DMS153 (cell line): Measurements from ENCODE around the gene PGM5.
"Not testable (repeated sequence)": the region's sequence is repeated elsewhere in the genome, so short reads cannot be mapped to it uniquely, and the experiment has no call there.

Source experiments
- DNase-seq: peaks from one replicate; lab custom pipeline; 2025; lab: John Stamatoyannopoulos, UW

Gene PGM5

DNA sequence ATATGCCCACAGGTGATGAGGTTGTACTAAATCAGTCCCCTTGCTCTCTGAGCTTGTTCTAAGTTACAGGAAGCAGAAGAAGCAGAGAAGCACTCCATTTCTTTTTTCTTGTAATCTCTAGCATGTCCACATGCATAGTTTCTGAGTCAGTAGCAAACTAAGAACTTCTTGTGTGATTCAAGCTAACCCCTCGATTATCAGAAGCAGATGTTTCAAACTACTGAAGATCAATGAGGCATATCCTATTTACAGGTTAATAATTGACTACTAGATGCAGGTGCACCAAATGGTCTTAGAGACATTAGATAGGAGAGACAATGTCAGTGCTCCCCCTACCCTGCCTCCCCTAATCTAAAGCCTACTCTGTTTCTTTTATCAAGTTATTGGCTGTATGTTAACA is 21.3 kb downstream of the PGM5 start:
- not testable (repeated sequence) for DNase-seq

DNA sequence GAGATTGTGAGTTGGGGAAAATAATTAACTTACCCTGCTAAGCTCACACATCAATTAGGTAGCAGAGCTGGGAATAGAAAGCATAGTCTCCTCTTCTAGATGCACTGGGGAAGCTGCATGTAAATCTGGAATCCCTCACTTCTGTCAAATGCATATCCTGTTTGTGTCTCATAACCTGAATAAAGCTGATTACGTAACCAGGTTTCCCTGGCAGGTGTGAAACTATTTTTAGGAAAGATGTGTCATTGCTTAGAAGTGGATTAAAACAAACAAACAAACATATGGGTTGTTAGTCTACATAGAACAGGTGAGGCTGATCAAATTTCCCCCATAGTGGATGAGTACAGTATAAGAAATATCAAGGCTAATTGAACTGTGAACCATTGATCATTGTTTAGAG is 27.5 kb downstream of the PGM5 start:
- not testable (repeated sequence) for DNase-seq

DNA sequence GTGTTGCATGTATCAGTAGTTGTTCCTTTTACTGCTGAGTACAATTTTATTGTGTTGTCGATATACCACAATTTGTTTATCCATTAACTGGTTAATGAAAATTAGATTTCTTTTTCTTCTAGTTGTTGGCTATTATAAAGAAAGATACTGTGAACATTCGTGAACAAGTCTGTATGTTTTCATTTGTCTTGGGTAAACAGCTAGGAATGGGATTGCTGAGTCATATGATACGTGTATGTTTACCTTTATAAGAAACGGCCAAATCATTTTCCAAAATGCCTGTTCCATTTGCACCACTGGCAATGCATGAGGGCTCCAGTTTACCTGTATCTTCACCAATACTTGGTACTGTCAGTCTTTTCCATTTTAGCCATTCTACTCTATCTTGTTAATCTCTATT is 33.1 kb downstream of the PGM5 start:
- not testable (repeated sequence) for DNase-seq

DNA sequence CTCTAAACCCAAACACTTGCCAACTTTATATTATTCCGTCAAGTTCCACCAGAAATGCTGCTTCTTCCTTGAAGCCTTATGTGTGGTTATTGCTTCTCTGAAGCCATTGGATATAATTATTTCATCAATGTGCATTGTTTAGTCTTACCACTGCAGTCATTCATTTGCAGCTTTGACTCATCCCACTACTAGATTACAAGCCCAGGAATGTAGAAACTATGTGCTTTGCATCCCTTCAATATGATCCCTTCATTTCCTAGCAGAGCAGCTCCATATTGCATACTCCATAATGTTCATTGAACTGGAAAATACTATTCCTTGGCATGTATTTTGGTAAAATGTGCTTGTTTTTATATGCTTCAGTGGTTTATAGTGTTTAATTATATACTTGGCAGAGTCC is 34.3 kb downstream of the PGM5 start:
- not testable (repeated sequence) for DNase-seq

DNA sequence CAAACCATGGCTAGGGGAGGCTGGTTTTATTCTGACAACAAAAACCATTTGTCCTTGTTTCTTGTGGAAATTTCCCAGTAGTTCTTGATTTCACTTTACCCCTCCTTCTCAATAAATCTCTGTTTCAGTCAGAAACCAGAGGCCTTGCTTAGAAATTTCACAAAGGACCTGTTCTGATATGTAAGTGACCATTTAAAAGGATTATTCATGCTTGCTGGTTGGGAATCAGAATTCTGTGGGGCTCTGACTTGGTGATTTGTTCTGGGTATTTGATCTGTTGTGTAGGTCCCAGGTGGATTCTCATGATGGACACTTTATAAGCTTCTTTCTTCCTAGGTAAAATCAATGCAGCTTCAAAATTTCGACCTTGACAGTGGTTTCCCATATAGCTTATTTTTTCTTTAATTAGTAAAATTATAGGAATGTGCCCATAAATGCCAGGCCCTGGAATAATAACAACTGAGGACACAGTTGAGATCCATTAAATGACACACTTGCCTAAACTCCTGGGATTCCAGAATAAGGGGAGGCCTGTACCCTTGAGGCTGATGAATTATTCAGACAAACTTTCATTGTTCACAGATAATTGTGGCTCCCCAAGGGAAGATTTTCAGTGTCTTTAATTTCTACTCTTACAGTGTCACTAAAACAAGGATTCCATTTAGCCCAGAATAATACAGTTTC is 40.1 kb downstream of the PGM5 start:
- not testable (repeated sequence) for DNase-seq

DNA sequence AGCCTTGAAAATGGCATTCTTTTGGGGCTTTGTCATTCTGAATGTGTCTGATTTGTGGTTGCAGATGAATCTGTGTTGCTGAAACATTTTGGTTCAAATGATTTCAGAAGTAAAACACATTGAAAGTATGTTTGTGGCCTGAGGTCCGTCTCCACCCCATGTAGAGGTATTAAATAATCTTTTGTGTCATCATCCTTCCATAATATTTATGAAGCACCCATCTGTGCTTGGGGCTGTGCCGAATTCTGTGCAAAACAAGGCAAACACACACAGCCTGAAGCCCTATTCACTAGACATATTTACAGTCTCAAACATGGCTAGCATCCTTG is 40.6 kb downstream of the PGM5 start:
- DNase-seq = not testable (repeated sequence)

DNA sequence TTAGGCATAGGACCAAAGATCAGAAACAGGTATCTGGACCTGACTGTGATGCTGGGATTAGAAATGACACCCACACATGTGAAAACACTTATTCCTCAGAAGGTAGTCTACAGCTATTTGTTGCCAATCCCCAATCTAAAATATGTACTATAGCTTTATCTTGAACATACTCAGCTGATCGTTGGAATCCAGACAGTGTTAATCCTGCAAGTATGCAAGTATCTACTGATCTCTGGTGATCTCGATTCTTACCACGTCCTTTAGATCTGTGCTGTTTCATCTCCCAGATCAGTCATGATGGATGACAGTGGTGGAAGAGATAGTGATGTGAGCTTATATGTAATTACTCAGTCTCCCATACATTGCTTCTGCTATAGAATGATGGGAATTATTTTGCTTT is 41.4 kb downstream of the PGM5 start:
- not testable (repeated sequence) for DNase-seq

DNA sequence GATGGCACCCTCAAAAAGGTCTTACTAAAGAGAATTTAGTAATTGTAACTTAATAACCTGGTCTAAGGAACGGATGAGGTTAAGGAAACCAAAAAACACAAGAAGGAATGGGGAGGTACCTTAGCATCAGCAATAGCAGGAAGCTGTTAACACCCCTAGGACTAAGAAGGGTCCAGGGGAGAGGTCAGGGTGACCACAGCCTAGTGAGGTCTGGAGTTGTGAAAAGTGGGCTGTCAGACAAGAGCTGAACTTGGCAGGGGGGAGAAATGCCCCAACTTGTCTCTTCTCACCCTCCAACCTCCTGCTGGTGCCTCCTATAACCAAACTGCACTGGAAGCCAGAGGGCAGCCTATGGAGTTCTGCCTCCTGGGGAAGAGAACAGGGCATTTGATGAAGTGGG is 41.9 kb downstream of the PGM5 start:
- DNase-seq = not testable (repeated sequence)

DNA sequence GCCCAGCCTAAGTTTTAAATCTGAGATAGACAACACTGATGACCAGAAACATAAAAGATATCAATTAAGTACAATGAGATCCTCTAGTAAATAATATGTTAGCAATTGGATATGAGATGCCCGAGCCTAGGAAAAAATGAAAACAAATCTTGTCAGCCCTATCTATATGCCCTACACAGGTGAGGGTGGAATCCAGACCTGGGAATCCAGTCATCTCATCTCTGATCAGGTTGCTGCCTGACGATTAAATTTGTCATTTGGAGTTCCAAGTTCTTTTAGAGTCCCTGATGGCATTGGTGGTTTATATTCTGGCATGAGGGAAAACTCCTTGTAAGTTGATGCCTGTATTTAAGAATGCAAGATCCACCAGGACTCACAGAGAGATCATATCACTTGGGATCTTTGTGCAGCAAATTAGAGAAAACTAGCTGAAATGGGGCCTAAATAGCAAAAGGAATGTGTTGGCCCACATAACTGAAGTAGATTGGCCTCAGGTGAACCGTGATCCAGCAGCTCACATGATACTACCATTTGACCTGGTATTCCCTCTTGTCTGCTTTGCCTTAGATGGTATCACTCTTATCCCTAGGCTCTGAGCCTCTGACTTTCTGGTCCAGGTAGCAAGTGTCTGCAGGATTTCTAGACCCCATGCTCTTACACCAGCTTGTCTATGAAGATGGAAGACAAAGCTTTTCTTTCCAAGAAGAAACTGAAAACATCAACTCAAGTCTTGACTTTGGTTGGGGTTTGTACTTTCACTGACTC is 48.2 kb downstream of the PGM5 start:
- not testable (repeated sequence) for DNase-seq

DNA sequence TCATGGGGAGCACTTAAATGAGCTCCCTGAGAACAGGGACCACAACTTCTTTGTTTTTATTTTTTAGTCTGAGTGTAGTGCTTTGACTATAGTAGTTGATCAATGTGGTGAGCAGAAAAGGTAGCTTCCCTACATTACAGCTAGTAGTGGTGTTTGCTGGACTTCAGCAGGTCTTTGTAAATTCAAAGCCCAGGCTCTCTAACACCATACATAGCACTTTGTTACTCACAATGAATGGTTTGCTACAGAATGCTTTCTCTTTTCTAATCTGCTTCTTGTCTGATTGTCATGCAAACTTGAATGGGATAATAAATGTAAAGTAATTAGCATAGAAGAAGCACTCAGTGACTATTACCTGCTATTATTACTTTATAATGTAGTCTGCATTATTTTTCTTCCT is 55.5 kb downstream of the PGM5 start:
- not testable (repeated sequence) for DNase-seq

DNA sequence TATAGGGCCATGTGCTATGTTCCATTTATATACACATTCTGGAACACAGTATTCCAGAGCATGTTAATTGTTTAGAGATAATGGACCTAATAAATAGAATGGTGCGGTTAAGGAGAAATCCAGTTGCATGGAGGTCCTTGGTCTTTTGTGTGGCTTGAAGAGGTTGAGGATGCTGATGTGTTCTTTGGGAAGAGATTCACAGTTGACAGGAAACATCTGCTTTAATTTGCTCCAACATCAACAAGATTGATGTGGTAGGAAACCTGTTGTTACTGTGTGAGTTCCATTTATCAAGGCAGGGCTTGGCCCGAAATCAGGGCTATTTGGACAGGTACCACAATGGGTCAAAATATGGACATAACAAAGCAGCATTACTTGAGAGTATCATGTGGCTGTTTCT is 56.3 kb downstream of the PGM5 start:
- DNase-seq = not testable (repeated sequence)

DNA sequence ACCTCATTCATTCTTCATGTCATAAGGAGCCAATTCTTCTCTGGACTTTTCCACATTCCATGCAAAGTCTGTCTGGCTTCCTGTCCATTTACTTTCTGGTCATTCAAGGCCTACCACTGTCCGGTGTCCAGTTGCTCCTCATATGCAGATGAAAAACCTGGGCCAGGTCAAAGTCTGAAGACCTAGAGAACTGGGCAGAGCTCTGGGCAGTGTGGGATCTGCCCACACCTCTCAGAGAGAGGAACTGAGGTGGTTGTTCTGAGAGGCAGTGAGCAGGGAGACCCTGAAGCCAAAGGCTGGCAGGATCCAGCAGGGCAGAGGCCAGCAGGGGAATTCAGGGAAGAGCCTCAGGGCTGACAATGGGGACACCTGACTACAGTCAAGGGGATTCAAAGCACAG is 58.7 kb downstream of the PGM5 start:
- not testable (repeated sequence) for DNase-seq

DNA sequence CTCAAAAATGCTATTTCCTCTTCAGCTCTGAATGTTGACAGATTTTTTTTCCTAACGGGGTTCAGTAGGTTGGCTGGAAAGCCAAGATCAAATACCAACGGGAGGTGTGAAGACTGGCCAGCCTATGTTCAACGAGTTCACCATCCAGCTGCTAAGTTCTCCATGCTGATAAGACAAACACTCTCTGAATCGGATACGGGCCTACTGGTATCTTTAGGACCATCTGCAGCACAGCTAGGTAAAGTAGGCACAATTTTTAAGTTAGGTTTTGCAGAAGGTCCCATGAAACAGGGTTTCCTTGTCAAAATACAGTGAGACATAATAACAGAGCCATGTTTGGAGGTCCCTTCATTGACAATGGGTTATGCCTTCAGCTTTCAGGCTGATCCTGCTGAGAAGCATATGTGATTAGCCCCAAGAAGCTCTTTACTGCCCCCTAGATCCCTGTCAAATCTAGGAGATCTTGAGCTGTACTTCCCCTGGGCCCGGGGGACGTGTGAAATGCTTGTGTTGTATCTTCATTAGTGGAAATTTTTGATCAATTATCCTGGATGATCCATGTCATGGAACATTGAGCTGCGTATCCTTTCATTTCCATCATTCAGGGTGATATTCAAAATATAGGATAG is 60.6 kb downstream of the PGM5 start:
- no peak for DNase-seq

DNA sequence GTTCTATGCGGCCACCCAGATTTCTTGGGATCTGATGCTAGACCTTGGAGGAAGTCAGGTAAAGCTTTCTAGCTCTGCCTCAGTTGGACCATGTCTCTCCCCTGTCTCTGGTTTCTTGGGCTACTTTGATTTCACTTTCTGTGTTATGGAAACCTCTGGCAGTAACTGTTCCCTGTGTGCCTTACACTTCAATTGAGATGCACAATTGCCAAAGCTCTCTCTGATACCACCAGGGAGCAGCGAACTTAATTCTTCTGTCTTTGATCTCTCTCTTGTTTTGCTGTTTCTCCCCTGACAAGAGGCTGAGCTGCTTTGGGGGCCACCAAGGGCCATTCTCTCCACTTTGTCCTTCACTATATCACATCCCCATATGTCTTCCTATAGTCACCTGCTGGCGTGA is 61.4 kb downstream of the PGM5 start:
- DNase-seq = no peak

DNA sequence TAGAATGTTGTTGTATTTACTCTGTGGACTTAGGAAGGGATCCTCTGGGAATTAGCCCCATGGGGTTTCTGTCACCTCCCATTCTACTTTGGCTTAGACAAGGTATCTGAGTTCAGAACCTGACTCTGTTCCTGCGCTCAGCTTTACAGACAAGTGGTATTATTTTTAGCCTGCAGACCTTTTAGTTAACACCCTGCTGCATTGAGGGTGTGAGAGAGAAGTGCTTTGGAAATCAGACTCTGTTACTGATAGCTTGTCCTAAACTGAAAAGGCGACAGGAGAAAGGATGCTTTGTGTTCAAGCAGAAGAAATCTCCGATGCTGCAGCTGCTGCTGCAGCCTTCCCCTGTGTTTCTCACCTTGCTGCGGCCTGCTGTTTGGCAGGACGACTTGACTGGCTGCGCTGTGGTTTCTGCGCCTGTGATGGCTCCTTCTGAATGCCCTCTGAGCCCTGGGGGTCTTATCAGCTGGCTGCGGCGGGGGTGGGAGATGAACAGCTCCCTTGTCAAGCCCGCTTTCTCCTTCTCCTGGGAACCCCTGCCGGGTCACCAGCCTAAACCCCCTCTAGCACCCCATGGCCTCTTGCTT is 61.9 kb downstream of the PGM5 start:
- no peak for DNase-seq

DNA sequence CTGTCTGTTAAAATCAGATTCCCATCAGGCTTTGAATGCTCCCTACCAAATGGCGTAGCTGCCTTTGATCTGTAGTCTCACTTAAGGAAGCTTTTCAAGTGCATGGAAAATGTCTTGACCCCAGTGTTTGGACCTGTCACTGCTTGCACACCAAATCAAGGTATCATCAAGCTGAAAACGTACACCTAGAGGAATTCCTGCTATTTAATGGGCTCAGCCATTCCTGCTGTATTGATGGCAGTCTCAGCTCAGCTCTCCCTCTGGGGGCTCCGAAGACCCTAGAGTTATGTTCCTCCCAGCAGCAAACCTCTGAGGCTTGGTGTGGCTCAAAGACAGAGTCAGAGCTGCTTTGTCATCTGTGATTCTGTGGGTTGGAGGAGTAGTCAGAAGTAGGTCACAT is 63.5 kb downstream of the PGM5 start:
- DNase-seq = no peak

DNA sequence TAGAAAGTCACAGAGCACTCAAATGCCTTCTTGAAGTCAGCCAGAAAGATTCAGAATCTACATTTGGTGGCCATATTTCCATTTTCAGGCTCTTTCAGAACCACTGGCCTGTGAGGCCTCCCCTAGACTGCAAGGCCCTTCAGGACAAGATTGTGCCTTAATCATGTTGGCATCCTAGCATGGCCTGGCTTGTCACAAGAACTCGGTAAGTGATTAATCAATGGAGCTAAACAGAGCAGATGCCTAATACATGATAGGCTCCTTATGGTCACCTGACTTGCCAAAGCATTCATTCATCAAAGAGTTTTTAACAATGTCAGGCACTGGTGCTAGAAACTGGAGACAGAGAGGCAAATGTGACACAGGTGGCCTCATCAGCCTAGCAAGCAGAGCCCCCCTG is 70.3 kb downstream of the PGM5 start:
- no peak for DNase-seq

DNA sequence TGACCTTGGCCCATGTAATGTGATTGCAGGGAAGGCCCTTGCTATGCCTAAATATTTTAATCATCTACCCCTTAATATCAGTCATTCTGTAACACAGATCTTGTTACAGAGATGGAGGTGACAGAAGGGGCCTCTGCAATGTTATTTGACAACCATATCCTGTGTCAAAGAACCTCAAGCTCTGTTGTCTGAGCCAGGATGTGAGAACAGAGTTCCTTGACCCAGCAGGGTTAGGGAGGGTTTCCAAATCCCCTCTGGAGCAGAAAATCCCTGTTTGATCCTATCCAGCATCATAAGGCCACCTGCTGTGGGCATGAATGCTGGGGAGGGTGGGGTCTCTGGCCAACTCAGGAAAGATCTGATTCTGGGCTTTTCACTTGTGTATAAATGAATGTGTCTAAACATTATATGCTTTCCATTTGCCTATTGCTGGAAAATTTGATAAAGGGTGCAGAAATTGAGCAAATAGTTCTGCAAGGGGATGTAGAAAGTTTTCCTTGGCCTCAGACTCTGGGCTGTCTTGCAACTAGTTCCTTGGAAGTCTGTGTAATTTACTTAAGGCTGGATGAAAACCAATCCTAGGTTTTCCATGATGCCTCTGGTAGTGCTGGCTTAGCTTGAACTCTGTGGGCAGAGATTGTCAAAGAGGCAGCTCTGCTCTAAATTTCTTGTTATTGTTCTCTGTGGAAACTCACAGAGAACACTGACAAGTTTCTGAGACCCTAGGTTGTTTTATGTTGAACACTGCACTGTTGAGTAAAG is 71.0 kb downstream of the PGM5 start:
- DNase-seq = no peak

DNA sequence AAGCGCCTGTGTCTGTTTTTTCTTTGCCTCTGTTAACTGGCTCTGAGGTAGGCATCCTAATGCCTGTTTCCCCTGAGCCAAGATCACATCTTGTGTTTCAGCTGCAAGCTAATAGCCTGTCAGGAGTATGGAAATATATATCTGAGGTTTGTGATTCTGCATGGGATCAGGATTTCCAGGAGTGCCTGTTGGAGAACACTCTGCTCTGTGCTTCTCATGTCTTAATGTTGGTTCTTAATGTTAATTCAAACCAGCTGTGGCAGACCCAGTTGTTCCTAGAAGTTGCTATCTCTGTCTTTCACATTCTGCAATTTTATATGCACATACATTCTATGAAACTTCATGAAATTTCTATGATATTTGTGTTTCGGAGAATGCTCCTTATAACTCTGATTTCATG is 72.1 kb downstream of the PGM5 start:
- no peak for DNase-seq

DNA sequence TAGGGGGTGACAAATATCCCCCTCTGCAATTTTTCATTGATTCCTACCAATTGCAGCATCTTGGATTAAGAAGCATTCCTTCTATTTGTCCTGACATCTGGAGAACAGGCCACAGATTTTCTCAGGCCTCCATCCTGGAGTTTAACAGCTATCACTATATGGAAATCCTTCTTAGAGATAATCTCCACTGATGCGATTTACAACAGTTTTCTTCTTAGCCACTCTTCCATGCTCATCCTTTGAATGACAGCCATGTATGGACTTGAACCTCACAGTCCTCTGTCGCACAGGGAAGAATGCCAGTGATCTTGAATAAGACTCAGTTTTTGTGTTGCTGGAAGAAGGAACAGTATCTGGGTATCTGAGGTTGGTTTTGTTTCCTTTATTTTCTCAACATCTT is 73.2 kb downstream of the PGM5 start:
- DNase-seq = no peak

DNA sequence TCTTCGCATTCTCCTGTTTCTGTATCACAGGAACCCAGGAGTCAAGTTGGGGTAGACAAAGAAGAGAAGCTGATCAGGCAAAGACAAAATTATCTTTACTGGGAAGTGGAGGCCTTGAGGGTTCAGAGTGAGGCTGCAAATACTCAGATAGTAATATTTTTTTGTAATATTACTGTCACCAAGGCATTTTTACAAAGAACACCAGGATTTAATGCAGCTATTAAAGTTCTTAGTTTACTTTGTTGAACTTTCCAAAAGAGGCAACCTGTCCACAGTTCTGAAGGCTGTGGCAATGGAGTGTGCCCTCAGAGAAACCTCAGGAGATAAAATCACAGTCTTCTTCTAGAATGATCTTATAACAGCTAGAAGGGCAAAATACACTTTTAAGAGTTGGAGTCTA is 74.9 kb downstream of the PGM5 start:
- DNase-seq = no peak

DNA sequence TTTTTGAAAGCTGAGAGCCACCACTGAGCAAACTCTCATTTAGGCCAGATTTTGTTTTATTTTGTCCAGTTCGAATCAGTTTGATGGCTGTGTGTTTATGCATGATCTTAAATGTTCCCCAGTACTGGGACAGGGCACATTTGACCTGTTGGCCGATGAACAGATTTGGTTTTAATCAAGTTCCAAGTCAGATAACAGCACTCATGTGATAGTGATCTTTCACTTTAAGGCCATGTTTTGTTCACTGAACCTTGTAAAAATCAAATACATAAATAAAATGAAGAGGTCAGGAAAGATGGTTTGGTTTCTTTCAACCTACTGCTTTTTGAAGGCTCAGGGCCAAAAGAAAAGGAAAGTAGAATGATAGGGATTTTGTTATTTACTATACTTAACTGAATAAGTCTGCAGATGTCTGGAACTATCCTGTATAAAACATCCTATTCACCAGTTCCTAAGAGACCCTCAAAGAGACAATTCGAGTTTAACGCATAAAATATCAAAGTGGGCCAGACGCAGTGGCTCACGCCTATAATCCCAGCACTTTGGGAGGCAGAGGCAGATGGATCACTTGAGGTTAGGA is 77.2 kb downstream of the PGM5 start:
- DNase-seq = no peak
